GM23338 (cell line): ENCODE measurements around the gene STAT6.

Experiments
- CREB1 ChIP-seq: fragments of 250-450 bp; sonication (Bioruptor Pico); IDR thresholded peaks from 2 replicates; pipeline ENCODE4 v1.5.0; 2020; ENCODE audit warnings: low read depth, mild to moderate bottlenecking, moderate library complexity
- EZH2 ChIP-seq: fragments of 200-600 bp; sonication (generic); IDR thresholded peaks from one replicate; pipeline ENCODE4 v1.8.0; 2017; ENCODE audit warnings: antibody characterized with exemption, mild to moderate bottlenecking, low read depth; ENCODE audit not compliant: unreplicated experiment
- EZH2phosphoT487 ChIP-seq: fragments of 200-600 bp; sonication (generic); IDR thresholded peaks from one replicate; pipeline ENCODE4 v1.8.1; 2018; ENCODE audit warnings: antibody characterized with exemption; ENCODE audit not compliant: unreplicated experiment
- POLR2AphosphoS5 ChIP-seq: IDR thresholded peaks from 2 replicates; pipeline ENCODE4 v1.6.1; 2016; ENCODE audit warnings: antibody characterized with exemption, low read depth
- STAT1 ChIP-seq: IDR thresholded peaks from one replicate; pipeline ENCODE4 v1.6.1; 2016; ENCODE audit warnings: antibody characterized with exemption; ENCODE audit not compliant: unreplicated experiment
- ZNF114 ChIP-seq: fragments of 250-450 bp; sonication (Bioruptor Pico); IDR thresholded peaks from 2 replicates; pipeline ENCODE4 v1.5.0; 2020; ENCODE audit warnings: mild to moderate bottlenecking, moderate library complexity
- TF ChIP-seq, protein P1 (sequence below), 2 experiments: fragments of 200-600 bp in 1 of 2; sonication (generic) in 1 of 2; conservative IDR thresholded peaks; 2 replicates each; pipeline versions ENCODE4 v1.5.1 to v1.6.1; 2016 to 2017; ENCODE audit warnings: antibody characterized with exemption in 2 of 2, low read depth in 2 of 2, mild to moderate bottlenecking in 2 of 2, moderate library complexity in 1 of 2
- TF ChIP-seq, protein P2 (sequence below): IDR thresholded peaks from one replicate; pipeline ENCODE4 v1.6.1; 2018; ENCODE audit warnings: antibody characterized with exemption; ENCODE audit not compliant: unreplicated experiment

DNA sequence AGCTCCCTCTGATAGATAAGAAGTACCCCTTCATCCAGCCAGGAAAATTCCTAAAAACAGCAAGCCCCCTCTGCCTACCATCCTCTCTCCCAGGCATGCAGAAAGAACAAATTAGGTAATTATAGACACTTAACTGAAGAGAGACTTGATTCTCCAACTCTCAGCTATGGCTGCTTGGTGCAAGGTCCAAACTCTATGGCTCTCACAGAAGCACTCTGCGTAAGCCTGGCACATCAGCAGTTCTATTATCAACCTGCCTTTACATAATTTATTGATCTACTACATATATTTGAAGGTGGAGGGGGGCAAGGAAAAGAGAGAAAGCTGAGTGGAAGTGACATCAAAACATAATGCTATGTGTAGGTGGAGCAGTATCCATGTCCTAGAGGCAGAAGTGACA is 60.2 kb downstream of the STAT6 start:
- TF ChIP-seq, protein P1, sequence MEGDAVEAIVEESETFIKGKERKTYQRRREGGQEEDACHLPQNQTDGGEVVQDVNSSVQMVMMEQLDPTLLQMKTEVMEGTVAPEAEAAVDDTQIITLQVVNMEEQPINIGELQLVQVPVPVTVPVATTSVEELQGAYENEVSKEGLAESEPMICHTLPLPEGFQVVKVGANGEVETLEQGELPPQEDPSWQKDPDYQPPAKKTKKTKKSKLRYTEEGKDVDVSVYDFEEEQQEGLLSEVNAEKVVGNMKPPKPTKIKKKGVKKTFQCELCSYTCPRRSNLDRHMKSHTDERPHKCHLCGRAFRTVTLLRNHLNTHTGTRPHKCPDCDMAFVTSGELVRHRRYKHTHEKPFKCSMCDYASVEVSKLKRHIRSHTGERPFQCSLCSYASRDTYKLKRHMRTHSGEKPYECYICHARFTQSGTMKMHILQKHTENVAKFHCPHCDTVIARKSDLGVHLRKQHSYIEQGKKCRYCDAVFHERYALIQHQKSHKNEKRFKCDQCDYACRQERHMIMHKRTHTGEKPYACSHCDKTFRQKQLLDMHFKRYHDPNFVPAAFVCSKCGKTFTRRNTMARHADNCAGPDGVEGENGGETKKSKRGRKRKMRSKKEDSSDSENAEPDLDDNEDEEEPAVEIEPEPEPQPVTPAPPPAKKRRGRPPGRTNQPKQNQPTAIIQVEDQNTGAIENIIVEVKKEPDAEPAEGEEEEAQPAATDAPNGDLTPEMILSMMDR (conservative IDR thresholded peaks at IDR 0.05; ENCODE audit: low read depth in 2 of 2) = no peak
- no peak for TF ChIP-seq EZH2phosphoT487
- no peak for TF ChIP-seq EZH2
- TF ChIP-seq STAT1 = no peak
- TF ChIP-seq POLR2AphosphoS5 = no peak
- TF ChIP-seq, protein P2, sequence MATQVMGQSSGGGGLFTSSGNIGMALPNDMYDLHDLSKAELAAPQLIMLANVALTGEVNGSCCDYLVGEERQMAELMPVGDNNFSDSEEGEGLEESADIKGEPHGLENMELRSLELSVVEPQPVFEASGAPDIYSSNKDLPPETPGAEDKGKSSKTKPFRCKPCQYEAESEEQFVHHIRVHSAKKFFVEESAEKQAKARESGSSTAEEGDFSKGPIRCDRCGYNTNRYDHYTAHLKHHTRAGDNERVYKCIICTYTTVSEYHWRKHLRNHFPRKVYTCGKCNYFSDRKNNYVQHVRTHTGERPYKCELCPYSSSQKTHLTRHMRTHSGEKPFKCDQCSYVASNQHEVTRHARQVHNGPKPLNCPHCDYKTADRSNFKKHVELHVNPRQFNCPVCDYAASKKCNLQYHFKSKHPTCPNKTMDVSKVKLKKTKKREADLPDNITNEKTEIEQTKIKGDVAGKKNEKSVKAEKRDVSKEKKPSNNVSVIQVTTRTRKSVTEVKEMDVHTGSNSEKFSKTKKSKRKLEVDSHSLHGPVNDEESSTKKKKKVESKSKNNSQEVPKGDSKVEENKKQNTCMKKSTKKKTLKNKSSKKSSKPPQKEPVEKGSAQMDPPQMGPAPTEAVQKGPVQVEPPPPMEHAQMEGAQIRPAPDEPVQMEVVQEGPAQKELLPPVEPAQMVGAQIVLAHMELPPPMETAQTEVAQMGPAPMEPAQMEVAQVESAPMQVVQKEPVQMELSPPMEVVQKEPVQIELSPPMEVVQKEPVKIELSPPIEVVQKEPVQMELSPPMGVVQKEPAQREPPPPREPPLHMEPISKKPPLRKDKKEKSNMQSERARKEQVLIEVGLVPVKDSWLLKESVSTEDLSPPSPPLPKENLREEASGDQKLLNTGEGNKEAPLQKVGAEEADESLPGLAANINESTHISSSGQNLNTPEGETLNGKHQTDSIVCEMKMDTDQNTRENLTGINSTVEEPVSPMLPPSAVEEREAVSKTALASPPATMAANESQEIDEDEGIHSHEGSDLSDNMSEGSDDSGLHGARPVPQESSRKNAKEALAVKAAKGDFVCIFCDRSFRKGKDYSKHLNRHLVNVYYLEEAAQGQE = no peak
- TF ChIP-seq ZNF114 (CRISPR knock-in tag) = no peak
- TF ChIP-seq CREB1 (CRISPR knock-in tag) = no peak
